HepG2 (cell line): ENCODE data around the gene OASL. TPM values are rescaled to one million over a fixed set of nuclear protein-coding genes. Genes with fewer than 3 reads are reported as not detected.
A peak's percentile ranks its signal among the peaks of the same experiment; 100 is the strongest.

Experiments
- AGO1 ChIP-seq: fragments of 200-400 bp; formaldehyde crosslinking; IDR thresholded peaks from 2 replicates; pipeline ENCODE4 v1.6.1; 2017; ENCODE audit warnings: mild to moderate bottlenecking, low read depth, low read length, moderate library complexity; ENCODE audit not compliant: poor library complexity, severe bottlenecking
- AGO2 ChIP-seq: fragments of 200-400 bp; formaldehyde crosslinking; optimal IDR thresholded peaks from 2 replicates; pipeline ENCODE3; 2017; ENCODE audit warnings: mild to moderate bottlenecking, low read depth, low read length, moderate library complexity
- CREB1 ChIP-seq, 2 experiments: fragments of 450-650 bp in 1 of 2; IDR thresholded peaks; 2 replicates each; pipeline ENCODE4 v1.6.1; 2016 to 2017; ENCODE audit warnings: control low read depth in 1 of 2, mild to moderate bottlenecking in 1 of 2, missing compliant biosample characterization in 1 of 2, missing genetic modification characterization in 1 of 2
- GABPB1 ChIP-seq: IDR thresholded peaks from 2 replicates; pipeline ENCODE4 v1.6.1; 2016; ENCODE audit warnings: mild to moderate bottlenecking, missing genetic modification reagents, moderate library complexity, missing compliant biosample characterization
- GLI4 ChIP-seq: sonication (generic); formaldehyde crosslinking; IDR thresholded peaks from 2 replicates; pipeline ENCODE4 v1.5.1; 2020; ENCODE audit warnings: missing genetic modification reagents, mild to moderate bottlenecking, moderate library complexity, borderline replicate concordance
- HIVEP1 ChIP-seq: sonication (generic); formaldehyde crosslinking; IDR thresholded peaks from 2 replicates; pipeline ENCODE4 v1.4.0; 2020; ENCODE audit warnings: mild to moderate bottlenecking, missing genetic modification reagents
- HNF4G ChIP-seq, 2 experiments: sonication (generic) in 1 of 2; formaldehyde crosslinking in 1 of 2; IDR thresholded peaks; 2 replicates each; pipeline versions ENCODE4 v1.4.0 to v1.6.1; 2011 to 2020; ENCODE audit warnings: borderline replicate concordance in 2 of 2, low read depth in 2 of 2, mild to moderate bottlenecking in 2 of 2, low read length in 1 of 2, missing genetic modification reagents in 1 of 2, moderate library complexity in 1 of 2
- JUND ChIP-seq: sonication (generic); formaldehyde crosslinking; IDR thresholded peaks from 2 replicates; pipeline ENCODE4 v1.8.0; 2022; ENCODE audit warnings: mild to moderate bottlenecking, missing genetic modification reagents
- MBNL3 ChIP-seq: fragments of 250-450 bp; sonication (Bioruptor Pico); conservative IDR thresholded peaks from 2 replicates; pipeline ENCODE4 v1.8.0; 2022; ENCODE audit warnings: mild to moderate bottlenecking, inconsistent platforms
- POLR2A ChIP-seq, 2 experiments: IDR thresholded peaks; 2 replicates each; pipeline ENCODE4 v1.6.1; 2011; ENCODE audit warnings: low read depth in 2 of 2, low read length in 2 of 2, mild to moderate bottlenecking in 1 of 2, moderate library complexity in 1 of 2; ENCODE audit not compliant: insufficient read depth in 1 of 2
- SMAD9 ChIP-seq: sonication (generic); formaldehyde crosslinking; IDR thresholded peaks from 2 replicates; pipeline ENCODE4 v1.5.1; 2020; ENCODE audit warnings: mild to moderate bottlenecking, missing genetic modification reagents
- SMARCC2 ChIP-seq: fragments of 450-650 bp; IDR thresholded peaks from 2 replicates; pipeline ENCODE4 v1.6.1; 2017; ENCODE audit warnings: antibody characterized with exemption, mild to moderate bottlenecking
- SNAPC2 ChIP-seq: sonication (generic); formaldehyde crosslinking; IDR thresholded peaks from 2 replicates; pipeline ENCODE4 v1.8.1; 2022; ENCODE audit warnings: mild to moderate bottlenecking, missing genetic modification reagents
- ZNF446 ChIP-seq: sonication (generic); formaldehyde crosslinking; IDR thresholded peaks from 2 replicates; pipeline ENCODE4 v1.5.0; 2020; ENCODE audit warnings: mild to moderate bottlenecking, missing genetic modification reagents
- ZNF709 ChIP-seq: sonication (generic); formaldehyde crosslinking; IDR thresholded peaks from 2 replicates; pipeline ENCODE4 v1.5.0; 2020; ENCODE audit warnings: mild to moderate bottlenecking, missing genetic modification reagents
- ZNF768 ChIP-seq: sonication (generic); formaldehyde crosslinking; IDR thresholded peaks from 2 replicates; pipeline ENCODE4 v1.4.0; 2020; ENCODE audit warnings: missing genetic modification reagents
- polyA plus RNA-seq, 8 experiments: library from polyadenylated mRNA; depleted of rRNA in 3 of 8; stranded (reverse) in 7 of 8; unstranded in 1 of 8; fragments of >200 nt; fragmentation: Illumina TruSeq in 4 of 8; extraction: Trizol in 4 of 8; gene quantifications; 2 replicates each; pipeline versions ENCODE4 v1.2.1 to v1.2.3, GENCODE V29; 2011 to 2016; ENCODE audit warnings: low read depth in 4 of 8, missing spikeins in 1 of 8, mixed read lengths in 1 of 8; ENCODE audit not compliant: insufficient read depth in 1 of 8
- total RNA-seq, 5 experiments: library from RNA; depleted of rRNA; stranded (reverse); fragments of >200 nt; fragmentation: Illumina TruSeq; extraction: Trizol; gene quantifications; 2 replicates each; pipeline ENCODE4 v1.2.3, GENCODE V29; 2016; ENCODE audit warnings: low read depth in 1 of 5
- TF ChIP-seq, protein P1 (sequence below): sonication (generic); formaldehyde crosslinking; IDR thresholded peaks from 2 replicates; pipeline ENCODE4 v1.9.0; 2022; ENCODE audit warnings: missing genetic modification reagents, mild to moderate bottlenecking, borderline replicate concordance
- TF ChIP-seq, protein P2 (sequence below): sonication (generic); formaldehyde crosslinking; IDR thresholded peaks from 2 replicates; pipeline ENCODE4 v1.8.1; 2022; ENCODE audit warnings: low read depth, mild to moderate bottlenecking, missing genetic modification reagents
- TF ChIP-seq, protein P3 (sequence below): sonication (generic); formaldehyde crosslinking; IDR thresholded peaks from 2 replicates; pipeline ENCODE4 v1.4.0; 2020; ENCODE audit warnings: missing genetic modification reagents
- TF ChIP-seq, protein P4 (sequence below): sonication (generic); formaldehyde crosslinking; IDR thresholded peaks from 2 replicates; pipeline ENCODE4 v1.4.0; 2020; ENCODE audit warnings: mild to moderate bottlenecking, missing genetic modification reagents
- TF ChIP-seq, protein P5 (sequence below): IDR thresholded peaks from 2 replicates; pipeline ENCODE4 v1.6.1; 2016; ENCODE audit warnings: low read depth, borderline replicate concordance

Gene OASL
- total and polyA plus RNA-seq, 2 of the 13 experiments (the other 11 are each of a cell fraction or from before 2014, with no cell fraction given): 0.11 to 0.22 TPM

DNA sequence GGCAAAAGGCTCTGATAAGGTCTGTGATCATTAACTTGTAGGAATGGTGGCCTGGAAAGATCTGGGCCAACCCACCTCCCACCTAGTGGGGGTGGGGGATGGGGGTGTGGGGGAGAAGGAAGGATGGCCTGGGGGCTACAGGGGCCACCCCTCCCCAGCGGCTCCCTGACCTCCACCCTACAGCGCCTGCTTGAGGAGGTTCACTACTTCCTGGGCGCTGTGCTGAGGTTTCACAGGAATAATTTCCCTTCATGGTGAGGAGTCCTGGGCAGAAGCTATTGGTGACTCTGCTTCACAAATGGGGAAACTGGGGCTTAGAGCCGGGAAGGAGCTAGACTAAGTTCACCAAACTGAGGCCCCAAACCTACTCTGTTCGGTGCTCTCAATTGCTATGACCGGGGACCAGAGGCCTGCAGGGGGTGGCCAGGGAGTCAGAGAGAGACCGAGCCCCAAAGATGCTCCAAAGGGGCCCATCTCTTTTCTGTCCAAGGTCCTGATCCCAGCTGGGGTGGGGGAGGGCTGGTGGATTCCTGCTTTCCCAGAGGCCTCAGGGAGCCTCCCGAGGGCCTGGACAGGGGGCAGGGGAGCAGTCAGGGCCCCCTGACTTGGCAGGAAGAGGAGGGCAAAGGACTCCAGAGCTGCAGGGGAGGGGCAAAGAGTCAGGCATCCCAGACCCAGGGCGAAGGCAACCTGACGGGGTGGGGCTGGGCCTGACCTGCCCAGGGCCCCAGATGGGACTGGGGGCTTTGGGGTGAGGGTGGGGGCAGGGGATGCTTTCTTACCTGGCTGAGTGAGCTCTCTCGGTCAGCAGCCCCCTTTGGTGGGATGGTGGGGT lies 59.0 kb downstream of the OASL start (continued):
- TF ChIP-seq, protein P1, sequence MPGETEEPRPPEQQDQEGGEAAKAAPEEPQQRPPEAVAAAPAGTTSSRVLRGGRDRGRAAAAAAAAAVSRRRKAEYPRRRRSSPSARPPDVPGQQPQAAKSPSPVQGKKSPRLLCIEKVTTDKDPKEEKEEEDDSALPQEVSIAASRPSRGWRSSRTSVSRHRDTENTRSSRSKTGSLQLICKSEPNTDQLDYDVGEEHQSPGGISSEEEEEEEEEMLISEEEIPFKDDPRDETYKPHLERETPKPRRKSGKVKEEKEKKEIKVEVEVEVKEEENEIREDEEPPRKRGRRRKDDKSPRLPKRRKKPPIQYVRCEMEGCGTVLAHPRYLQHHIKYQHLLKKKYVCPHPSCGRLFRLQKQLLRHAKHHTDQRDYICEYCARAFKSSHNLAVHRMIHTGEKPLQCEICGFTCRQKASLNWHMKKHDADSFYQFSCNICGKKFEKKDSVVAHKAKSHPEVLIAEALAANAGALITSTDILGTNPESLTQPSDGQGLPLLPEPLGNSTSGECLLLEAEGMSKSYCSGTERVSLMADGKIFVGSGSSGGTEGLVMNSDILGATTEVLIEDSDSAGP (CRISPR knock-in tag): peak; percentile 13; the same call in 1 of the 2 replicates
- TF ChIP-seq SMARCC2 (no peak), AGO2 (peak; percentile 81), JUND (no peak), HNF4G (IDR thresholded peaks at IDR 0.05; ENCODE audit: borderline replicate concordance, low read depth, low read length) (peak; percentile 84; the same call in 1 of the 2 replicates), HNF4G (CRISPR knock-in tag; IDR thresholded peaks at IDR 0.05; ENCODE audit: borderline replicate concordance, low read depth) (peak; percentile 80; the same call in 1 of the 2 replicates), CREB1 (IDR thresholded peaks at IDR 0.05) (no peak), CREB1 (CRISPR knock-in tag; IDR thresholded peaks at IDR 0.05) (no peak), AGO1 (no peak), HIVEP1 (CRISPR knock-in tag) (peak; percentile 76; the same call in 1 of the 2 replicates), GABPB1 (CRISPR knock-in tag) (peak; percentile 79), ZNF768 (CRISPR knock-in tag) (no peak), SNAPC2 (CRISPR knock-in tag) (peak; percentile 90), GLI4 (no peak), ZNF446 (CRISPR knock-in tag) (no peak), POLR2A (IDR thresholded peaks at IDR 0.05; ENCODE audit: insufficient read depth in 1 of 2, low read depth in 2 of 2, low read length in 2 of 2) (peak; percentile 30 to 50), SMAD9 (CRISPR knock-in tag) (no peak), ZNF709 (no peak), MBNL3 (CRISPR knock-in tag) (no peak)
- TF ChIP-seq, protein P2, sequence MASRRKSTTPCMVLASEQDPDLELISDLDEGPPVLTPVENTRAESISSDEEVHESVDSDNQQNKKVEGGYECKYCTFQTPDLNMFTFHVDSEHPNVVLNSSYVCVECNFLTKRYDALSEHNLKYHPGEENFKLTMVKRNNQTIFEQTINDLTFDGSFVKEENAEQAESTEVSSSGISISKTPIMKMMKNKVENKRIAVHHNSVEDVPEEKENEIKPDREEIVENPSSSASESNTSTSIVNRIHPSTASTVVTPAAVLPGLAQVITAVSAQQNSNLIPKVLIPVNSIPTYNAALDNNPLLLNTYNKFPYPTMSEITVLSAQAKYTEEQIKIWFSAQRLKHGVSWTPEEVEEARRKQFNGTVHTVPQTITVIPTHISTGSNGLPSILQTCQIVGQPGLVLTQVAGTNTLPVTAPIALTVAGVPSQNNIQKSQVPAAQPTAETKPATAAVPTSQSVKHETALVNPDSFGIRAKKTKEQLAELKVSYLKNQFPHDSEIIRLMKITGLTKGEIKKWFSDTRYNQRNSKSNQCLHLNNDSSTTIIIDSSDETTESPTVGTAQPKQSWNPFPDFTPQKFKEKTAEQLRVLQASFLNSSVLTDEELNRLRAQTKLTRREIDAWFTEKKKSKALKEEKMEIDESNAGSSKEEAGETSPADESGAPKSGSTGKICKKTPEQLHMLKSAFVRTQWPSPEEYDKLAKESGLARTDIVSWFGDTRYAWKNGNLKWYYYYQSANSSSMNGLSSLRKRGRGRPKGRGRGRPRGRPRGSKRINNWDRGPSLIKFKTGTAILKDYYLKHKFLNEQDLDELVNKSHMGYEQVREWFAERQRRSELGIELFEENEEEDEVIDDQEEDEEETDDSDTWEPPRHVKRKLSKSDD (CRISPR knock-in tag): no peak
- TF ChIP-seq, protein P3, sequence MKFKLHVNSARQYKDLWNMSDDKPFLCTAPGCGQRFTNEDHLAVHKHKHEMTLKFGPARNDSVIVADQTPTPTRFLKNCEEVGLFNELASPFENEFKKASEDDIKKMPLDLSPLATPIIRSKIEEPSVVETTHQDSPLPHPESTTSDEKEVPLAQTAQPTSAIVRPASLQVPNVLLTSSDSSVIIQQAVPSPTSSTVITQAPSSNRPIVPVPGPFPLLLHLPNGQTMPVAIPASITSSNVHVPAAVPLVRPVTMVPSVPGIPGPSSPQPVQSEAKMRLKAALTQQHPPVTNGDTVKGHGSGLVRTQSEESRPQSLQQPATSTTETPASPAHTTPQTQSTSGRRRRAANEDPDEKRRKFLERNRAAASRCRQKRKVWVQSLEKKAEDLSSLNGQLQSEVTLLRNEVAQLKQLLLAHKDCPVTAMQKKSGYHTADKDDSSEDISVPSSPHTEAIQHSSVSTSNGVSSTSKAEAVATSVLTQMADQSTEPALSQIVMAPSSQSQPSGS (CRISPR knock-in tag): 0 out of 2 replicates have a peak, but pooled peaks have one; percentile 34
- TF ChIP-seq, protein P4, sequence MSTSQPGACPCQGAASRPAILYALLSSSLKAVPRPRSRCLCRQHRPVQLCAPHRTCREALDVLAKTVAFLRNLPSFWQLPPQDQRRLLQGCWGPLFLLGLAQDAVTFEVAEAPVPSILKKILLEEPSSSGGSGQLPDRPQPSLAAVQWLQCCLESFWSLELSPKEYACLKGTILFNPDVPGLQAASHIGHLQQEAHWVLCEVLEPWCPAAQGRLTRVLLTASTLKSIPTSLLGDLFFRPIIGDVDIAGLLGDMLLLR (CRISPR knock-in tag): 0 out of 2 replicates have a peak, but pooled peaks have one; percentile 39
- TF ChIP-seq, protein P5, sequence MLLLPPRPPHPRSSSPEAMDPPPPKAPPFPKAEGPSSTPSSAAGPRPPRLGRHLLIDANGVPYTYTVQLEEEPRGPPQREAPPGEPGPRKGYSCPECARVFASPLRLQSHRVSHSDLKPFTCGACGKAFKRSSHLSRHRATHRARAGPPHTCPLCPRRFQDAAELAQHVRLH (CRISPR knock-in tag): peak; percentile 63; the same call in 1 of the 2 replicates
